ENCODE data around the gene KCNIP4. TPM values are rescaled to one million over a fixed set of nuclear protein-coding genes. Genes with fewer than 3 reads are reported as not detected.

Gene KCNIP4
- total and polyA plus RNA-seq, 2 of the 8 experiments (the other 6 are each of a cell fraction or from before 2014, with no cell fraction given), result 0.06 TPM; not detected in 1

GRCh38 chr4:21452931-21453330, 495.6 kb downstream of the KCNIP4 start (continued):
- TF ChIP-seq KDM4A (IDR thresholded peaks at IDR 0.05; ENCODE audit: low read depth, low read length, severe bottlenecking) (no peak), GTF2F1 (IDR thresholded peaks at IDR 0.05; ENCODE audit: borderline replicate concordance, low read depth, low read length) (no peak), CHD1 (IDR thresholded peaks at IDR 0.05; ENCODE audit: low read depth, low read length) (no peak), PHF8 (conservative IDR thresholded peaks at IDR 0.05; ENCODE audit: low read depth, low read length) (no peak), CBX8 (IDR thresholded peaks at IDR 0.05; ENCODE audit: borderline replicate concordance, low read depth, low read length) (no peak)

All from H1 (cell line).